ENCODE measurements around the gene TRIM10. TPM values are rescaled to one million over a fixed set of nuclear protein-coding genes. Genes with fewer than 3 reads are reported as not detected.
A peak's percentile ranks its signal among the peaks of the same experiment; 100 is the strongest.

TRIM10 gene
- total and polyA plus RNA-seq, 4 donors, result 0.29 to 128 (median 0.73) TPM

DNA sequence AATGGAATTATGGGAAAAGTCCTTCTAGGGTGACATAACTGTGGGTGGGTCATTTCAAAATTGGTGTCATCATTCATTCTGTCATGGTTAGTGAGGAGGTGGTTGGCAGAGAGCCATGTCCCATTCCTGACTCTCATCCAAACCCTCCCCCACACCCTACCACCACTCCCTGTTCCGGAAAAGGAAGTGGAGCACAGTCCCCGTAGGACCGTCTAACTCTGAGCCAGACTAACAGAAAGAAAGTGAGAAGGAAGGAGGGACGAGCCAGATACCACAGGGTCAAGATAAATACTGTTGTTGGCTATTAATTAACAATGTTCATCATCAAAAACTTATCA lies 4.8 kb downstream of the TRIM10 start (continued):
- TF ChIP-seq CTCF (IDR thresholded peaks at IDR 0.05; ENCODE audit: low read depth, low read length, missing input control), result no peak
- TF ChIP-seq, protein P1, sequence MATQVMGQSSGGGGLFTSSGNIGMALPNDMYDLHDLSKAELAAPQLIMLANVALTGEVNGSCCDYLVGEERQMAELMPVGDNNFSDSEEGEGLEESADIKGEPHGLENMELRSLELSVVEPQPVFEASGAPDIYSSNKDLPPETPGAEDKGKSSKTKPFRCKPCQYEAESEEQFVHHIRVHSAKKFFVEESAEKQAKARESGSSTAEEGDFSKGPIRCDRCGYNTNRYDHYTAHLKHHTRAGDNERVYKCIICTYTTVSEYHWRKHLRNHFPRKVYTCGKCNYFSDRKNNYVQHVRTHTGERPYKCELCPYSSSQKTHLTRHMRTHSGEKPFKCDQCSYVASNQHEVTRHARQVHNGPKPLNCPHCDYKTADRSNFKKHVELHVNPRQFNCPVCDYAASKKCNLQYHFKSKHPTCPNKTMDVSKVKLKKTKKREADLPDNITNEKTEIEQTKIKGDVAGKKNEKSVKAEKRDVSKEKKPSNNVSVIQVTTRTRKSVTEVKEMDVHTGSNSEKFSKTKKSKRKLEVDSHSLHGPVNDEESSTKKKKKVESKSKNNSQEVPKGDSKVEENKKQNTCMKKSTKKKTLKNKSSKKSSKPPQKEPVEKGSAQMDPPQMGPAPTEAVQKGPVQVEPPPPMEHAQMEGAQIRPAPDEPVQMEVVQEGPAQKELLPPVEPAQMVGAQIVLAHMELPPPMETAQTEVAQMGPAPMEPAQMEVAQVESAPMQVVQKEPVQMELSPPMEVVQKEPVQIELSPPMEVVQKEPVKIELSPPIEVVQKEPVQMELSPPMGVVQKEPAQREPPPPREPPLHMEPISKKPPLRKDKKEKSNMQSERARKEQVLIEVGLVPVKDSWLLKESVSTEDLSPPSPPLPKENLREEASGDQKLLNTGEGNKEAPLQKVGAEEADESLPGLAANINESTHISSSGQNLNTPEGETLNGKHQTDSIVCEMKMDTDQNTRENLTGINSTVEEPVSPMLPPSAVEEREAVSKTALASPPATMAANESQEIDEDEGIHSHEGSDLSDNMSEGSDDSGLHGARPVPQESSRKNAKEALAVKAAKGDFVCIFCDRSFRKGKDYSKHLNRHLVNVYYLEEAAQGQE (IDR thresholded peaks at IDR 0.05), result no peak
- TF ChIP-seq FOXA1 (IDR thresholded peaks at IDR 0.05), result no peak

GRCh38 chr6:30155520-30156261 lies 5.3 kb downstream of the TRIM10 start:
- Histone ChIP-seq H3K9me3 (ENCODE audit: control insufficient read depth in 4 of 4, low read length in 3 of 4) (no peaks in the 10 kb centered on the region), H3K27me3 (ENCODE audit: control insufficient read depth in 4 of 4, insufficient read depth in 4 of 4, low read length in 3 of 4) (no peaks in the 10 kb centered on the region), H3K4me1 (ENCODE audit: control insufficient read depth in 4 of 4, insufficient read depth in 4 of 4, low read length in 3 of 4) (peaks cover 0 to 23% (median 10%) of the 10 kb centered on the region in 4 donors), H3K27ac (ENCODE audit: low read depth in 1 of 2, low read length in 2 of 2) (peak overlapping the region; percentile 12 to 57), H3K36me3 (ENCODE audit: control insufficient read depth in 4 of 4, insufficient read depth in 3 of 4, low read depth in 1 of 4, low read length in 3 of 4) (no peaks in the 10 kb centered on the region), H3K9ac (ENCODE audit: low read depth in 1 of 2, low read length in 2 of 2) (no peak overlapping the region), H3K4me3 (ENCODE audit: low read depth in 1 of 3, low read length in 3 of 3) (no peak overlapping the region)
- no peak for DNase-seq (ENCODE audit: low spot score)
- TF ChIP-seq HNF4G (IDR thresholded peaks at IDR 0.05), result no peak
- TF ChIP-seq RXRA (IDR thresholded peaks at IDR 0.05), result no peak
- no peak for TF ChIP-seq ZBTB33 (IDR thresholded peaks at IDR 0.05)
- no peak for TF ChIP-seq SP1 (IDR thresholded peaks at IDR 0.05)
- TF ChIP-seq GABPA (IDR thresholded peaks at IDR 0.05 in 1 of 2, conservative IDR thresholded peaks at IDR 0.05 in 1 of 2), result no peak
- peak; percentile 42 for TF ChIP-seq NR2F2 (IDR thresholded peaks at IDR 0.05)
- no peak for TF ChIP-seq CTCF (IDR thresholded peaks at IDR 0.05; ENCODE audit: low read depth, low read length, missing input control)
- TF ChIP-seq, protein P2, sequence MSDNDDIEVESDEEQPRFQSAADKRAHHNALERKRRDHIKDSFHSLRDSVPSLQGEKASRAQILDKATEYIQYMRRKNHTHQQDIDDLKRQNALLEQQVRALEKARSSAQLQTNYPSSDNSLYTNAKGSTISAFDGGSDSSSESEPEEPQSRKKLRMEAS (IDR thresholded peaks at IDR 0.05), result no peak
- peak in 1 of 2 donors; percentile 43 for TF ChIP-seq HNF4A (conservative IDR thresholded peaks at IDR 0.05)
- TF ChIP-seq EGR1 (IDR thresholded peaks at IDR 0.05; ENCODE audit: low read depth in 2 of 2), result no peak
- no peak for TF ChIP-seq TAF1 (conservative IDR thresholded peaks at IDR 0.05)
- no peak for TF ChIP-seq JUND (IDR thresholded peaks at IDR 0.05)
- no peak for TF ChIP-seq FOXA2 (IDR thresholded peaks at IDR 0.05)
- 93% methylated on average over 2 of the region's 2 CpGs for WGBS

All from liver (tissue), 9 donors.